Jurkat, Clone E6-1 (cell line): ENCODE data around the gene SLC35F1.
"Not testable (repeated sequence)": the region's sequence is repeated elsewhere in the genome, so short reads cannot be mapped to it uniquely, and the experiment has no call there.

Source experiments
- DNase-seq: peaks from one replicate; pipeline ENCODE4 v3.0.0-alpha.2; 2011; ENCODE audit warnings: low read depth, low spot score
- H3K4me3 ChIP-seq: 2 replicates; pipeline ENCODE4 v1.5.1; 2011; ENCODE audit warnings: mild to moderate bottlenecking, low read length, control low read depth, moderate library complexity

SLC35F1 gene

DNA sequence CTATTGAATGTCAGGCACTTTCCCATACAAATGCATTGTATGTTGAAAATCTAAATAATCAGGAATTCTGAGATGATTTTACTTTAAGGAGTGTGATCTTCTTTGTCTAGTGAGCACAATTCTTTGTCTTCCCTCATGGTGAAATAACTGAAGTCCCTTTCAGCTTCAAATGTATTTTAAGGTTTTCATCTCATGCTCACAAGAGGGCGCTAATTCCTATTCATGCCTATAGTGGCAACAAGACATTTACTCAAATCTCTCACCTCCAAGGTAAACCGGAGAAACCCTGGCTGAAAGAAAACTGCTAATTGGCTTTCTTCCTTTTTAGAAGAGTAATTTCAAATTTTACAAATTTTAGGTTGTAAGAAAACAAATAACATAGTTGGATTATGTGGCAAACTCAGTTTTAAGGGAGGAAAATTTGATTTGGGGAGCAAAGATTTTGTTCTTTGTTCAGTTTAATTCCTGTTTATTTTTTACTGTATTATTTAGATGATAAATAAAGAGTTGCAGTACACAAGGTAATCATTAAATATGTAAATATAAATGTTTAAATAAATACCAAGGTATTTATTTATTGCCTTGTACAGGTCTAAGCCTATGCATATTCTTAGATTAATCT is 69.1 kb downstream of the SLC35F1 start:
- peak; percentile 41 for DNase-seq
- H3K4me3 ChIP-seq, result no peak overlapping the region

DNA sequence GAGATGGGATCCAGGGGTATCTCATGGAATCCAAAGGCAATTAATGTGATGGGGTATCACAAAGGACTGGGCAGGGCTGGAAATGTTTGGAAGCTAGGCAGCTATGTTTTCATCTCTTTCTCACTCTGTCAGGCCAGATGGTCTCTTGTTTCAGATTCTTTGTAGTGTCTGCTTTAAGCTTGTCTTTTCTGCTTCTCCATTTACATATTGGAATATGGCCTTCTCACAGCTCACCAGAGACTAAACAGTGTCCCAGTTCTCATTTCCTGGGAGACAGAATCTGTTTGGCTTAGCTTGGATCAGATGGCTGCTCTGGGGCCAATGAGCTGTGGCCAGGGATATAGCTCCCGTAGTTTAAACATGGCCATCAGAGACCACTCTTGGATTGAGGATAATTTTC is 78.9 kb downstream of the SLC35F1 start:
- DNase-seq, result no peak
- no peak overlapping the region for H3K4me3 ChIP-seq

DNA sequence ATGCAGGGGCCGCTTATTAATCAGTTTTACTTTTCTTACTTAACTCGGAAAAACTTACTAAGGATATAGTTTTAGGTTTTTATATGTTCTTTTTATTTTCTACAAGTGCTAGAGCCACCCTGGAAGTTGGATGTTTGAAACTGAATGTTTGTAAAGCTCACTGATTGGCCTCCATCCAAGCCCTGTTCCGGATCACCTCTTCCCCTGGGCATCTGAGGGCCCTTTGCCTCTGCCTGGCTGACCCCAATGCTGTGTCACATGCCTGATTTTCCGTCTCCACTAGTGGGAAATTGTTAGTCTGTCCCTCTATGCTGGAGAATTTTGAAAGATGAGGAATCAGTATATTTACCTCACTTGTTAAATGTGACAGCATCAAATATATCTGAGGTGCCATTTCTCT is 79.3 kb downstream of the SLC35F1 start:
- no peak for DNase-seq

DNA sequence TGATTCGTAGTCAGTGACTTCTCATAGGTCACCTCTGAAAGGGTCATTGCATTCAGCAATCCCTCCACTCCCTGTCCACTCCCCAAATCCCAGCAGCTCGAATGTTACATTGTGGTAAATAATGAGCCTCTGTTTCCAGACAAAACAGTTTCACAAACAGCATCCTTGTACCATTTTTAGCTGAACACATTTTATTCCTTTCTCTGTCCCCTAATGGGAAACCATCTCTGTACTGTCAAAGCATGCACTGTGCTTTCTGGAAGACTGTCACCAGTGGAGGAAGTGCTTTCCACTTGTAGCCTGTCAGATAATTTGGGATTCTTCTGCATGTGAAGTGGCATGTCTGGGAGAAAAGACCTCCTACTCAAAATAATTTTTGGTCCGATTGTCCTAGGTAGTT is 82.0 kb downstream of the SLC35F1 start:
- no peak overlapping the region for H3K4me3 ChIP-seq
- no peak for DNase-seq

More for the DNA sequence above, 79.3 kb downstream of the SLC35F1 start:
- H3K4me3 ChIP-seq, result no peak overlapping the region

DNA sequence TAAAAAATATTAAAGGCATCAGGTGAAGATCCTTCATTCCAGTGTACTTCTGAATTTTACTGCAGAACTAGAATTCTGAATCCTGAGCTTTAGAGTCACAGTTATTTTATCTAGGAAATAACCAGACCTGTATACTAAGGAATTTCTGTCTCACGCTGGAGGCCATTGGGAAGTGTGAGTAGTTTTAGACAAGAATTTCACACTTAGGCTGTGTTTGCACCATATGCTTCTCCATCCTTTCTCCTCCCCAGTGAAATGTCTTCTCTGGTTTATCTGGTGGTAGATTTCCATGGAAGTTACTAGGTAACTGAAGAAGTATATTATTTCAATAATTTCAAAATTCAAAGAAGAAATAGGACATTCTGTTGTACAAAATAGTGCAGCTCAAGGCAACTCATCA is 83.1 kb downstream of the SLC35F1 start:
- DNase-seq, result no peak
- H3K4me3 ChIP-seq, result no peak overlapping the region

DNA sequence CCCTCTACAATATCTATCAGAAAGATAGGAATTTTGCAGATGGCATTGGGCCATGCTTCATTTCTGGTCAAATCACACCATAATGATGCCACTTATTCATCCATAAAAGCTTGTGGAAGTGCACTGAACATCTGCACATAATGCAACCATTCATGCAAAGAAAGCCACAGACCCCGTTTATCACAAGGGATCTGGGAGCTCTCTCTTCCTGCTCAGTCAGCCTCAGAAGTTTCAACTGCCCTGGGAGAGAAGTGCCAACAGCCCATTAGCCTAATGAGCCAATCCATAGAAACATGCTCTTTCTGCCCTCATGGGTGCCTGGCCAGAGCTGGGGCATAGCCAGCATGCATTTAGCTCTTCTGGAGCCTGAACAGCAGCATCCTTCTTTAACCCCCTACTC is 85.8 kb downstream of the SLC35F1 start:
- no peak overlapping the region for H3K4me3 ChIP-seq
- no peak for DNase-seq

DNA sequence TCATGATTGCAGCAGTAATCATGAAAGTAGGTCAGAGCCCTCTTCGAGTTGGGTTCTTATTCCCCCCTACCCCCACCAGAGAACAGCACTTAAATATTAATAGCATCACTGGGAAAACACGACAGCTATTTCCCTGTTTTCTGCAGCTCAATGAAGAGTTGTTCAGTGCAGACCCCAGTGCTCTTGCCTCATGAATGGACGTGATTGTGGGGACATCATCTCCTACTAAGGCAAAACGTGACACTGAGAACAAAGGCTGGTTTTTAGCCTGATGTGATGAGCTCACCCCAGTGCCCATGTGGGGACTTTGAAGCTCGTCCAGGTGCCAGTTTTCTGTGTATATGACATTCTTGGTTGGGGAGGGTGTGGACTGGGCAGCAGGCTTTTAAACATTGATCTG is 105.9 kb downstream of the SLC35F1 start:
- H3K4me3 ChIP-seq, result no peak overlapping the region
- DNase-seq, result no peak

DNA sequence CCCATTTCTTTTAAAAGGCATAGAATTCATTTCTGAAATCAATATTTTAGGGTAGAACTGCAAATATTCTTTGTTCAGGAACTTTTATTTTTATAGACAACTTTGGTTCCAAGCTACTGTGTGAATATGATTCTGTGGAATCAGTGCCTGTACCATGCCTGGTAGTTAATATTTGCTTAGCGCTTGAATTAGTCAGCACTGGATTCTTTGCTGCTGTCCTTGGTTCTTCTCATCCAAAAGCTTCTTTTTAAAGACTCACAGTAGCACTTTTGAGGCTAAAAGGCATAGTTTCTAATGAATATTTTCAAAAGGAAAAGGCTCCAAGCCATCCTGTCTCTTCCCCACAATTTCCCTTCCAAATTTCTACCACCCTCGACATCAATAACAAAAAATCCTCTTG is 109.5 kb downstream of the SLC35F1 start:
- no peak for DNase-seq
- no peak overlapping the region for H3K4me3 ChIP-seq

DNA sequence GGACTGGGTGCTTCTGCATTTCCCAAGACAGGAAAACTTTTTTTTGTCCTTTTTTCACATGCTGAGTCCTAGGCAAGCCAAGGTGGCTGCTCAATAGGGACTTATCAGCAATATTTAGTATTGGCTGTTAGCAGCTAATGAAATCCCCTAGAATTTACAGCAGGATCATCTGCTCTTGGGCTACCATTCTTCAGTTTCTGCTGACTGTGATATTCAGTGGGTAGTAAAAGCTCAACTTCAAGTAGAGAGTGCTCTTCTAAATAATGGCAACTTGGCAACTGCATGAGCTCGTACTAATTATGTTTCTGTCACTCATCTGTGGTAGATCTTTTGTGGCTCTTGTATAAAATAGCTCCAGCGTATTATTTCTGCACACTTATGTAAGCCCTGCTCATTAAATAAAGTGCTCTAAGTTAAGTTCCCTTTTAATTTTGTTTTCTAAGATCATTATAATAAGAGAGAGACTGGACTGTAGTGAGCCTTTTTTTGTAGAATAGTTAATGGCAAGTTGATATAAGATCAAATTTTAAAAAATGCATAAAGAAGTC is 110.3 kb downstream of the SLC35F1 start:
- DNase-seq, result no peak
- no peak overlapping the region for H3K4me3 ChIP-seq

DNA sequence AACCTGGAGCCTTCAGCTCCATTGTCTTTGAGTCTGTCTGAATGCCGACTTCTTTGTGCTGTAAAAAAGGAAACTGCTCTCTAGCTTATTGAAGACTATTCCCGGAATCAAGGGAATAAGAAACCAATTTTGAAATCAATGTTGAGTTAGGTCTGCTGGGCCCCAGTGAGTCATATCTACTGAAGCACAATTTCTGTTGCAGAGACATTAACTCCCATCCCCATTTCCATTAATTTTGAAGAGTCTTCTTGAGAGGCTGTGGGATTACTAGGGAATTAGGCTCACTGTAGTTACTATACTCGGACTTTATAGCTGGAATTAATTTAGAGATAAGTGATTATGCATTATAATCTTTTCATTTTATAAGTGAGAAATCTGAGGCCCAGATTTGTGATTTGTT is 116.7 kb downstream of the SLC35F1 start:
- DNase-seq, result no peak
- no peak overlapping the region for H3K4me3 ChIP-seq

DNA sequence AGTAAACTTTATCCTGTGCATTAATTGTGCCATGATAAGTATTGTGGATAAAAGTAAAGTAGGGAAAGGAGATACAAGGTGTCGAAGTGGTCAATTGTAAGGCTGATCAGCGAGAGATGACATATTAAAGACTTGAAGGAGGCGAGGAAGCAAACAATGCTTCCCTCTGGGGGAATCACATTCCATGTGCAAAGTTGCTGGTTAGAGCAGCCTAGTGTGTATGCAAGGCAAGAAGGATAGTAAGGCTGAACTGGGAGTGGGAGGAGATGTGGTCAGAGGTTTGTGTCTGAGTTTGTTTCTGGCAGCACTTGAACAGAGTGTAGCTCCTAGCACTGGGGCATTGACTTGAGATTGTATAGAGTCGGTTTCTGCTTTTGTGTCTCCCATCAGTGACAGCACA is 122.9 kb downstream of the SLC35F1 start:
- DNase-seq, result no peak
- H3K4me3 ChIP-seq, result no peak overlapping the region

DNA sequence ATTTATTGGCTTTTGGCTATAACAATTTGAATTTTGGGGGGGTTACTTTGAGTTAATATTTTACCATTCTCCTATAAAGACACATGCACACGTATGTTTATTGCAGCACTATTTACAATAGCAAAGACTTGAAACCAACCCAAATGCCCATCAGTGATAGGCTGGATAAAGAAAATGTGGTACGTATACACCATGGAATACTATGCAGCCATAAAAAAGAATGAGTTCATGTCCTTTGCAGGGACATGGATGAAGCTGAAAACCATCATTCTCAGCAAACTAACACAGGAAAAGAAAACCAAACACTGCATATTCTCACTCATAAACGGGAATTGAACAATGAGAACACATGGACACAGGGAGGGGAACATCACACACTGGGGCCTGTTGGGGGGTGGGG is 130.4 kb downstream of the SLC35F1 start:
- not testable (repeated sequence) for H3K4me3 ChIP-seq, DNase-seq

DNA sequence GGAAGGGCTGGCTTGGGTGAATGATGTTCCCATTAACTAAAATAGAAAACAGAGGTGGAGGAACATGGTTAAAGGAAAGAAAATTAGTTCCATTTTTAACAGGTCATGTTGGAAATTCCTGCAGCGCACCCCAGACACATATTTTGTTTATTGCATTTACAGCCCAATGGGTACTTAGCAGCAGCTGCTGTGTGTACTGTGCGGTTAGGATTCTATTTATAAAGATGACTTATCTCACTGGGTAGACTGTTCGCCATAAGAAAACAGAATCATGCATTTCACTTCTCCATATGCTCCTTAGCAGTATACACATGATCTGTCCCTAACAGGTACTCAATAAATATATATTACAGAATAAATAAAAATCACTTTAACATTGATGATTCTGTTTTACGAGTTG is 135.8 kb downstream of the SLC35F1 start:
- DNase-seq, result no peak
- H3K4me3 ChIP-seq, result no peak overlapping the region

DNA sequence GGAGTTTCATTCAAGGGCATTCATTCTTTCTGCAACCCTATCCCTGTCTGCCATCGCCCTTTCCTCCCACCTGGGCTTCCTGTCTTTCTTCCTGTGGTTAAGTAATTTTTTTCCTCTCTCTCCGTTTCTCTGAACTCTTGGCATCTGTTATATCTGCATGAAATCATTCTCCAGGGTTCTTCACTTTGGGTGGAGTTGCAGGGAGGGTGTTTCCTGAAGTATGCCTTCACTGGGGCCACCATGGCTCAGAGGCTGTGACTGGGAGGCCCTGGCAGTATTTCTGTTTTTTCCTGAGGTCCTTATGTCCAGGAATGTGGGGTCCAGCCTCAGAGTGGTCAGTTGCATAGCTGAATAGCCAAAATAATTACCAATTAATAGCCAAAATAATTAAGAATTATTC is 137.2 kb downstream of the SLC35F1 start:
- H3K4me3 ChIP-seq, result no peak overlapping the region
- DNase-seq, result no peak

DNA sequence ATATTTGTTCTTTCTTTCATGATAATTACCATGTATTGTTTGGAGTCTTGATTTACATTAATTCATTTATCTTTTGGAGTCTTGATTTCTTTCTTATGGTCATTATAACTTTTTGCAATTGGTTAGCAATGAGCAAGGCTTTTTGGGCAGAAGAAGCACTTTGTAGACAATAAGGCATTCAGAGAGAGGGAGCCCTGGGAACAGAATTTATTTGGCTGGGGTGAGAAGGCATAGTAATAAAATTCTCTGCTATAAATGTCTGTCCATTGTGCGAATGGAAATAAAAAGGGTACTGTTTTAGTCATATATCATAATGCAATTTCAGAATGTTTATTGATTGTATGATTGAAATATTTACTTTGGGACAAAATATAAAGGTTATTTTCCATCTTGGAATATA is 147.0 kb downstream of the SLC35F1 start:
- DNase-seq, result no peak
- no peak overlapping the region for H3K4me3 ChIP-seq

DNA sequence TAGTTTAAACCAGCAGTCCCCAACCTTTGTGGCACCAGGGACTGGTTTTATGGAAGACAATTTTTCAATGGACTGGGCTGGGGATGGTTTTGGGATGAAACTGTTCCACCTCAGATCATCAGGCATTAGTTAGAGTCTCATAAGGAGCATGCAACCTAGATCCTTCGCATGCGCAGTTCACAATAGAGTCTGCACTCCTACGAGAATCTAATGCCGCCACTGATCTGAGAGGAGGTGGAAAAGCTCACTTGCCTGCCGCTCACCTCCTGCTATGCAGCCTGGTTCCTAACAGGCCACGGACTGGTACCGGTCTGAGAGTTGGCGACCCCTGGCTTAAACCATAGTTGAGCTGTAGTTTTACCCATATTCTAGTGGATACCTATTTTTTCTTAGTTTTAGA is 154.6 kb downstream of the SLC35F1 start:
- H3K4me3 ChIP-seq, result no peak overlapping the region
- no peak for DNase-seq

DNA sequence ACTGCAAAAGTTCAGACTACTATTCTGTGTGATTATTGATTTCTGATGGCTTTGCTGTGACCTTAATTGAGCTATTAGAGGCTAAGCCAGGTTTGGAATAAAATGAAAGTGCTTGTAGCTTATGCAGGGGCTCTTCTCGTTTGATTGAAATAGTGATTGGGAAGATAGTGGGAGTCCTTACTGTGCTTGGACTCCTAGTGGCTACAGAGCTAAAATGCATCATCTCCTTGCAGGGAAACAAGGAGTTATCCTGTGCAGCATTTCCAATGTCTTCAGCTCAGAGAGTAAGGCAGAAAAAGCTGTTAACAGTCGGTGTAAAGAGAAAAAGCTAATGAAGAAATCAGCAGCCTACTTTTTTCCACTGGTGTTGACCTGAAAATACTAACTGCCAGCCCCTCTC is 173.5 kb downstream of the SLC35F1 start:
- no peak for DNase-seq
- H3K4me3 ChIP-seq, result no peak overlapping the region

DNA sequence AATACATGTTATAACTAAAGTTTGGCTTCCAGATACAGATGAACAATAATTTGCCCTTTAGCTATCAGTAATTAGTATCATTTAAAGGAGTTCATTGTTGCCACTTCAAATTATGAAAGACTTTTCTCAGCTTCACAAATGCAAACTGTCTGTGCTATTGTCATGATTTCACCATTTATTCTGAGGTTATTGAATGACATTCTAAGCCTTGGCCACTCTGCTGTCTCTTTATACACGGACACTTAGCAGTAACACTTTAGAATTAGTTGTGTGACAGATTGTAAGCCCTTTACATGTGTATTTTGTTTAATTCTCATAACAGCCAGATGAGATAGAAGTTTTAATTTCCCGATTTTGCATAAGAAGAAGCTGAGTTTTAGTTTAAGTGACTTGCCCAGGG is 176.6 kb downstream of the SLC35F1 start:
- DNase-seq, result no peak

DNA sequence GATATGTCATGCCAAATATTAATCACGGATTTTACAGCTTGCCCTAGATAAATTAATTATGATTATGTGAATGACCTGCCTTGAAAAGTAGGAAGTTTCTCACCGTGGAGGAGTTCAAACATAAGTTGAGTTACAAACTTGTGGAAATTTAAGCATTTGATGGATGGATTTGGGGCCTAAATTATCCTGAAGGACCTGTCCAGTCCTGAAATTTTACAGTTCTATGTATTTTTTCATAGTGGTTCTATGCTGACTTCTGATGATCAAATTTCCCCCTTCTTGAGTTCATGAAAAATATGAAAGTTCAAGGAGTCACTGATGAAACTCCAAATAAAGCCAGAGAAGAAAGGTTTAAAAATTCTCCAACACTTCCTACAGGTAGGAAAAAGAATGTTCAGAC is 178.6 kb downstream of the SLC35F1 start:
- DNase-seq, result no peak
- H3K4me3 ChIP-seq, result no peak overlapping the region

More for the DNA sequence above, 176.6 kb downstream of the SLC35F1 start:
- H3K4me3 ChIP-seq, result no peak overlapping the region

DNA sequence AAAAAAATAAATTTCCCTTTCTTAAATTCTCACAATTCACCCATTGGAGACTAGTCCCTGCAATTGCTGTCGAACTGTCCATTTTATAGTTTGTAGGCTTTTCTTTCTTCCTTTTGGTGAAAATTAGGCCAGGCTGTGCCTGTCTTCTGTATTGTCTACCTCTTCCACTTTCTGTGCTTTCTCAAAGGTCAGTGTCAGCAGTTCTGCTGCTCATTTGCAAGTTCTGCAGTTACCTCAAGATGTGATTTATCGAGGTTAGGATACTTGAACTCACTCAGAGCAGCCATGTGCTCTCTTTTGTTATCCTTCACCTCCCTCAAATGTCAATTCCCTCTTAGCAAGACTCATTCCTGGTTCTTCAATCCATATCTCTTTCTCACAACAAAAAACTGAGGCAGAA is 179.1 kb downstream of the SLC35F1 start:
- no peak for DNase-seq
- no peak overlapping the region for H3K4me3 ChIP-seq

DNA sequence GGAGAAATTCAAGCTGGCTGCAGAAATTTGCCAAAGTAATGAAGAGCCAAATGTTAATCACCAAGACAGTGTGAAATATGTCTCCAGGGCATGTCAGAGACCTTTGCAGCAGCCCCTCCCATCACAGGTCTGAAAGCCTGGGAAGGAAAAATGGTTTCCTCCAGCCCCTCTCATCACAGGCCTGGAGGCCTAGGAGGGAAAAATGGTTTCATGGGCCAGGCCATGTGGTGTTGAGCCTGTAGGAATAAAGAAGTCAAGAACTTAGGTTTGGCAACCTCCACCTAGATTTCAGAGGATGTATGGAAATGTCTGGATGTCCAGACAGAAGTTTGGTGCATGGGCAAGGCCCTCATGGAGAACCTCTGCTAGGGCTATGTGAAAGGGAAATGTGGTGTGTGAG is 185.0 kb downstream of the SLC35F1 start:
- no peak for DNase-seq
- no peak overlapping the region for H3K4me3 ChIP-seq
